Adrenal gland (tissue), 12 donors: ENCODE measurements around the gene LTBP2. TPM values are rescaled to one million over a fixed set of nuclear protein-coding genes. Genes with fewer than 3 reads are reported as not detected.

Source experiments
- DNase-seq, 7 donors: peaks; one replicate each; pipeline ENCODE4 v3.0.0-alpha.2; 2019 to 2020
- H3K27ac ChIP-seq, 5 donors: fragments of 200-600 bp; sonication (generic) in 4 of 5; 1 replicate in 3 of 5; 2 replicates in 2 of 5; pipeline versions ENCODE4 v1.5.1 to v1.8.0; 2016 to 2020; ENCODE audit warnings: mild to moderate bottlenecking in 1 of 5
- H3K27me3 ChIP-seq: fragments of 200-600 bp; 2 replicates; pipeline ENCODE4 v1.8.0; 2021
- H3K36me3 ChIP-seq, 2 donors: fragments of 200-600 bp; replicated peaks in 1 of 2; 1 replicate in 1 of 2; 2 replicates in 1 of 2; pipeline versions ENCODE4 v1.5.1 to v1.8.0; 2018 to 2022
- H3K4me1 ChIP-seq, 2 donors: fragments of 200-600 bp; replicated peaks in 1 of 2; 1 replicate in 1 of 2; 2 replicates in 1 of 2; pipeline versions ENCODE4 v1.5.1 to v1.8.0; 2018 to 2021
- H3K4me3 ChIP-seq, 4 donors: fragments of 200-600 bp; sonication (generic) in 3 of 4; one replicate each; pipeline ENCODE4 v1.5.1; 2016 to 2018
- H3K9me3 ChIP-seq, 3 donors: fragments of 200-600 bp; sonication (generic) in 1 of 3; replicated peaks in 1 of 3; 1 replicate in 2 of 3; 2 replicates in 1 of 3; pipeline versions ENCODE4 v1.5.1 to v1.8.0; 2016 to 2021
- POLR2A ChIP-seq, 2 donors: fragments of 450-650 bp; IDR thresholded peaks; one replicate each; pipeline ENCODE4 v1.6.1; 2017; ENCODE audit warnings: antibody characterized with exemption in 2 of 2, mild to moderate bottlenecking in 2 of 2, moderate library complexity in 1 of 2
- WGBS, 4 donors: extraction: QIAGEN DNeasy Blood & Tissue Kit in 2 of 4; methylation state at CpG; one replicate each; pipeline versions ENCODE4 v1.1.5 to v1.1.7; 2013 to 2017; 5-methylcytosine and 5-hydroxymethylcytosine counted together
- intact Hi-C, 2 donors: fragments of 100-400 bp; cut with DNase I; formaldehyde crosslinking; loops; one replicate each; pipeline versions ENCODE4 v1.14.1 to v1.15.0; 2022 to 2023
- polyA plus RNA-seq, 3 donors: library from polyadenylated mRNA; stranded (reverse); fragments of 200-250 nt in 2 of 3; fragments of 350-450 nt in 1 of 3; fragmentation: Illumina TruSeq in 1 of 3; extraction: RNeasy Lipid Tissue Mini Kit (QIAGEN cat#74804) in 1 of 3; gene quantifications; one replicate each; pipeline ENCODE4 v1.2.3, GENCODE V29; 2013 to 2014
- total RNA-seq, 9 donors: library from RNA; depleted of rRNA in 4 of 9; stranded (reverse); fragments of >200 nt in 4 of 9; fragments of 120-200 nt in 1 of 9; fragmentation: NEBNext Ultra II Directional in 1 of 9; extraction: Animal tissue kit (Norgen Biotek cat#: 25700) in 1 of 9; gene quantifications; one replicate each; pipeline versions ENCODE4 v1.1.0 to v1.2.4, GENCODE V29; 2013 to 2023
- TF ChIP-seq, protein P1 (sequence below), 6 experiments: fragments of 450-650 bp in 4 of 6; fragments of 200-600 bp in 2 of 6; sonication (generic) in 1 of 6; IDR thresholded peaks; 1 replicate in 5 of 6; 2 replicates in 1 of 6; pipeline versions ENCODE4 v1.5.1 to v1.8.0; 2016 to 2021; ENCODE audit warnings: antibody characterized with exemption in 6 of 6, mild to moderate bottlenecking in 2 of 6, moderate library complexity in 1 of 6
- donor health status: healthy with polysubstance abuse.
- donor health status: Bipolar disorder and iron deficiency.
- donor health status: DM: yes; HTN: yes; CAD: no.
- donor health status: DM: no; HTN: no; CAD: no.
- donor health status: DM: no; HTN: no; CAD: no.
- donor health status: DM: yes; HTN: yes; CAD: no.

The LTBP2 gene
- total and polyA plus RNA-seq, 12 donors, result 2.1 to 17.0 (median 6.2) TPM

DNA sequence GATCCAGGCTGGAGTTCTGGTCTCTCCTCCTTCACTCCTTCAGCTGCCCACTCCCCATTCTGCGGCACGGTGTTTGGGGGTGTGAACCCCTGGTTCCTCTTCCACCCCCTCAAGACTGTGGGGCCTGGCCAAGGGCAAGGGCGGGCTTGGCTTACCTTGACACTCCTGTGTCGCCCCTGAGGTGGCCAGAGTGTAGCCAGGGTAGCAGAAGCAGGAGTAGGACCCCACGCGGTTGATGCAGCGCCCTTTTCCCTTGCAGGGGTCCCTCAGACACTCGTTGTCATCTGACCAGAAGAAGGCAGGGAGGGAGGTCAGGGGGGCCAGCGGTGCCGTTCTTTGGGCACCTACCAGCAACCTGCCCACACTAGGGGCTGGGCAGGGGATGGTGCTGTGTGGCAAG lies 90.3 kb downstream of the LTBP2 start:
- DNase-seq, result no peak

GRCh38 chr14:74519316-74520074 lies 92.5 kb downstream of the LTBP2 start:
- no peaks in the 10 kb centered on the region for H3K36me3 ChIP-seq
- intact Hi-C loops, result no loop called here
- no peaks in the 10 kb centered on the region for H3K9me3 ChIP-seq
- H3K4me1 ChIP-seq, result peaks cover 7 to 12% of the 10 kb centered on the region in 2 donors
- 87 to 94% (median 91%) methylated on average over 5 to 6 of the region's 6 CpGs for WGBS, 4 donors
- no peaks in the 10 kb centered on the region for H3K27me3 ChIP-seq
- no peak overlapping the region for H3K27ac ChIP-seq
- TF ChIP-seq, protein P1, sequence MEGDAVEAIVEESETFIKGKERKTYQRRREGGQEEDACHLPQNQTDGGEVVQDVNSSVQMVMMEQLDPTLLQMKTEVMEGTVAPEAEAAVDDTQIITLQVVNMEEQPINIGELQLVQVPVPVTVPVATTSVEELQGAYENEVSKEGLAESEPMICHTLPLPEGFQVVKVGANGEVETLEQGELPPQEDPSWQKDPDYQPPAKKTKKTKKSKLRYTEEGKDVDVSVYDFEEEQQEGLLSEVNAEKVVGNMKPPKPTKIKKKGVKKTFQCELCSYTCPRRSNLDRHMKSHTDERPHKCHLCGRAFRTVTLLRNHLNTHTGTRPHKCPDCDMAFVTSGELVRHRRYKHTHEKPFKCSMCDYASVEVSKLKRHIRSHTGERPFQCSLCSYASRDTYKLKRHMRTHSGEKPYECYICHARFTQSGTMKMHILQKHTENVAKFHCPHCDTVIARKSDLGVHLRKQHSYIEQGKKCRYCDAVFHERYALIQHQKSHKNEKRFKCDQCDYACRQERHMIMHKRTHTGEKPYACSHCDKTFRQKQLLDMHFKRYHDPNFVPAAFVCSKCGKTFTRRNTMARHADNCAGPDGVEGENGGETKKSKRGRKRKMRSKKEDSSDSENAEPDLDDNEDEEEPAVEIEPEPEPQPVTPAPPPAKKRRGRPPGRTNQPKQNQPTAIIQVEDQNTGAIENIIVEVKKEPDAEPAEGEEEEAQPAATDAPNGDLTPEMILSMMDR (IDR thresholded peaks at IDR 0.05), result no peak
- no peak for TF ChIP-seq POLR2A (IDR thresholded peaks at IDR 0.05)
- no peak overlapping the region for H3K4me3 ChIP-seq
- DNase-seq, result no peak

More for the DNA sequence above, 90.3 kb downstream of the LTBP2 start:
- TF ChIP-seq, protein P1 (IDR thresholded peaks at IDR 0.05), result no peak
- no peak for TF ChIP-seq POLR2A (IDR thresholded peaks at IDR 0.05)
- Histone ChIP-seq H3K9me3 (no peaks in the 10 kb centered on the region), H3K4me3 (no peak overlapping the region), H3K27me3 (no peaks in the 10 kb centered on the region), H3K4me1 (peaks cover 14% of the 10 kb centered on the region in 2 donors), H3K36me3 (no peaks in the 10 kb centered on the region), H3K27ac (no peak overlapping the region)
- 77 to 86% (median 83%) methylated on average over 3 to 10 of the region's 10 CpGs for WGBS, 4 donors
- intact Hi-C loops, result no loop called here

GRCh38 chr14:74518221-74518620 lies 93.8 kb downstream of the LTBP2 start:
- Histone ChIP-seq H3K27me3 (no peaks in the 10 kb centered on the region), H3K9me3 (no peaks in the 10 kb centered on the region), H3K4me3 (no peak overlapping the region), H3K27ac (no peak overlapping the region), H3K4me1 (peaks cover 7 to 8% of the 10 kb centered on the region in 2 donors), H3K36me3 (no peaks in the 10 kb centered on the region)
- intact Hi-C loops, result no loop called here
- 79 to 95% (median 88%) methylated on average over 6 of the region's 6 CpGs for WGBS, 4 donors
- no peak for DNase-seq
- TF ChIP-seq POLR2A (IDR thresholded peaks at IDR 0.05), result no peak
- TF ChIP-seq, protein P1 (IDR thresholded peaks at IDR 0.05), result no peak

DNA sequence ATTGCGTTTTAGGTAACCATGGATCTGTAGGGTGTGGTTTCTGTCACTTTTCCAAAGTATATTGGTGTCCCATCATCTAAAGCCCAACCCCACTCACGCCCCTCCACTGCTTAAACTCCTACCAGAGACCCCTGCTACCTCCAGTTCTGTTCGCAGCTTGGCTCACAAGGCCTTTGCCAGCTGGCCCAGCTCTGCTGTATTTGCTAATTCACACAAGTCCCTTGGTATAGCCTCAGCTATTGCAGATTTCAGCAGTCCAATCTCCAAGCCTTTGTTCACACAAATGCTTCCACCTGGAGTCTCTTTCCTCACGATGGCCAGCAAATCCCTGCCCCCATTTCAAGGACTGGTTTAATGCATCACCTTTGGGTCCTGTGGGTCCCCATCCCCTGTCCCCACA lies 94.3 kb downstream of the LTBP2 start:
- TF ChIP-seq, protein P1 (IDR thresholded peaks at IDR 0.05), result no peak
- Histone ChIP-seq H3K27ac (no peak overlapping the region), H3K4me3 (no peak overlapping the region), H3K36me3 (no peaks in the 10 kb centered on the region), H3K27me3 (no peaks in the 10 kb centered on the region), H3K4me1 (peaks cover 7 to 8% of the 10 kb centered on the region in 2 donors), H3K9me3 (no peaks in the 10 kb centered on the region)
- intact Hi-C loops, result no loop called here
- 90 to 95% (median 93%) methylated on average over 4 of the region's 4 CpGs for WGBS, 4 donors
- no peak for DNase-seq
